Spleen (tissue), 13 donors: Measurements from ENCODE around the gene ARHGEF7. TPM values are rescaled to one million over a fixed set of nuclear protein-coding genes. Genes with fewer than 3 reads are reported as not detected.
A peak's percentile ranks its signal among the peaks of the same experiment; 100 is the strongest.

ENCODE experiments used
- DNase-seq: peaks from one replicate; pipeline ENCODE4 v3.0.0-alpha.2; 2020
- H3K27ac ChIP-seq, 8 donors: fragments of 200-600 bp; sonication (generic) in 7 of 8; 1 replicate in 4 of 8; 2 replicates in 4 of 8; pipeline versions ENCODE4 v1.5.0 to v1.8.0; 2016 to 2021; ENCODE audit warnings: inconsistent platforms in 4 of 8, mild to moderate bottlenecking in 4 of 8, moderate library complexity in 1 of 8
- H3K27me3 ChIP-seq, 7 donors: fragments of 200-600 bp; sonication (generic) in 6 of 7; replicated peaks in 1 of 7; 1 replicate in 4 of 7; 2 replicates in 3 of 7; pipeline versions ENCODE4 v1.5.0 to v1.8.0; 2016 to 2021; ENCODE audit warnings: inconsistent platforms in 3 of 7, mild to moderate bottlenecking in 1 of 7
- H3K36me3 ChIP-seq, 6 donors: fragments of 200-600 bp; sonication (generic) in 5 of 6; 1 replicate in 4 of 6; 2 replicates in 2 of 6; pipeline versions ENCODE4 v1.5.0 to v1.8.0; 2016 to 2021; ENCODE audit warnings: inconsistent platforms in 2 of 6
- H3K4me1 ChIP-seq, 6 donors: fragments of 200-600 bp; sonication (generic) in 5 of 6; 1 replicate in 3 of 6; 2 replicates in 3 of 6; pipeline versions ENCODE4 v1.5.0 to v1.8.0; 2016 to 2021; ENCODE audit warnings: inconsistent platforms in 3 of 6
- H3K4me3 ChIP-seq, 8 donors: fragments of 200-600 bp; sonication (generic) in 7 of 8; 1 replicate in 4 of 8; 2 replicates in 4 of 8; pipeline versions ENCODE4 v1.5.0 to v1.8.0; 2016 to 2021; ENCODE audit warnings: inconsistent platforms in 4 of 8, mild to moderate bottlenecking in 4 of 8, moderate library complexity in 2 of 8
- H3K9me3 ChIP-seq, 8 donors: fragments of 200-600 bp; sonication (generic) in 7 of 8; 1 replicate in 4 of 8; 2 replicates in 4 of 8; pipeline versions ENCODE4 v1.5.0 to v1.8.0; 2016 to 2021; ENCODE audit warnings: inconsistent platforms in 4 of 8
- POLR2A ChIP-seq, 3 donors: fragments of 450-650 bp; IDR thresholded peaks; one replicate each; pipeline ENCODE4 v1.5.1; 2017; ENCODE audit warnings: antibody characterized with exemption in 3 of 3, mild to moderate bottlenecking in 1 of 3
- POLR2AphosphoS5 ChIP-seq, 3 donors: sonication (generic); formaldehyde crosslinking; IDR thresholded peaks; one replicate each; pipeline ENCODE4 v1.5.1; 2017; ENCODE audit warnings: antibody characterized with exemption in 3 of 3
- WGBS, 5 donors: extraction: QIAGEN DNeasy Blood & Tissue Kit in 3 of 5; methylation state at CpG; one replicate each; pipeline versions ENCODE4 v1.1.5 to v1.1.7; 2013 to 2018; 5-methylcytosine and 5-hydroxymethylcytosine counted together
- intact Hi-C: fragments of 100-400 bp; cut with DNase I; formaldehyde crosslinking; loops from one replicate; pipeline ENCODE4 v1.15.0; 2023; ENCODE audit warnings: low total_unique reads
- long read RNA-seq, 2 donors: transcript quantifications; one replicate each; lab custom pipeline, GENCODE V29; 2026
- polyA plus RNA-seq, 3 donors: library from polyadenylated mRNA; stranded (reverse); fragments of 200-250 nt; gene quantifications; one replicate each; pipeline ENCODE4 v1.2.1, GENCODE V29; 2013
- total RNA-seq, 7 donors: library from RNA; depleted of rRNA in 3 of 7; stranded (reverse); fragments of >200 nt in 3 of 7; fragmentation: NEBNext Ultra II Directional in 4 of 7; extraction: Animal tissue kit (Norgen Biotek cat#: 25700) in 4 of 7; gene quantifications; one replicate each; pipeline versions ENCODE4 v1.1.0 to v1.2.1, GENCODE V29; 2016 to 2021
- TF ChIP-seq, protein P1 (sequence below), 11 experiments: fragments of 200-600 bp in 7 of 11; fragments of 450-650 bp in 4 of 11; sonication (generic) in 4 of 11; IDR thresholded peaks in 8 of 11; conservative IDR thresholded peaks in 3 of 11; 1 replicate in 7 of 11; 2 replicates in 4 of 11; pipeline versions ENCODE4 v1.4.0 to v1.8.0; 2016 to 2021; ENCODE audit warnings: antibody characterized with exemption in 11 of 11, inconsistent platforms in 4 of 11, mild to moderate bottlenecking in 1 of 11
- donor health status: healthy with polysubstance abuse.
- donor health status: DM: no; HTN: no; CAD: no; lungs with moderate emphysema.
- donor health status: DM: no; HTN: no; CAD: no.
- donor health status: Bipolar disorder and iron deficiency.
- donor health status: healthy.
- donor health status: DM: no; HTN: no; CAD: no.
- donor health status: DM: yes; HTN: yes; CAD: no.

ARHGEF7 gene, protein sequence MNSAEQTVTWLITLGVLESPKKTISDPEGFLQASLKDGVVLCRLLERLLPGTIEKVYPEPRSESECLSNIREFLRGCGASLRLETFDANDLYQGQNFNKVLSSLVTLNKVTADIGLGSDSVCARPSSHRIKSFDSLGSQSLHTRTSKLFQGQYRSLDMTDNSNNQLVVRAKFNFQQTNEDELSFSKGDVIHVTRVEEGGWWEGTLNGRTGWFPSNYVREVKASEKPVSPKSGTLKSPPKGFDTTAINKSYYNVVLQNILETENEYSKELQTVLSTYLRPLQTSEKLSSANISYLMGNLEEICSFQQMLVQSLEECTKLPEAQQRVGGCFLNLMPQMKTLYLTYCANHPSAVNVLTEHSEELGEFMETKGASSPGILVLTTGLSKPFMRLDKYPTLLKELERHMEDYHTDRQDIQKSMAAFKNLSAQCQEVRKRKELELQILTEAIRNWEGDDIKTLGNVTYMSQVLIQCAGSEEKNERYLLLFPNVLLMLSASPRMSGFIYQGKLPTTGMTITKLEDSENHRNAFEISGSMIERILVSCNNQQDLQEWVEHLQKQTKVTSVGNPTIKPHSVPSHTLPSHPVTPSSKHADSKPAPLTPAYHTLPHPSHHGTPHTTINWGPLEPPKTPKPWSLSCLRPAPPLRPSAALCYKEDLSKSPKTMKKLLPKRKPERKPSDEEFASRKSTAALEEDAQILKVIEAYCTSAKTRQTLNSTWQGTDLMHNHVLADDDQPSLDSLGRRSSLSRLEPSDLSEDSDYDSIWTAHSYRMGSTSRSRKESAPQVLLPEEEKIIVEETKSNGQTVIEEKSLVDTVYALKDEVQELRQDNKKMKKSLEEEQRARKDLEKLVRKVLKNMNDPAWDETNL
- total RNA-seq (100 to 1,000 TPM; 102 to 192 (median 145) TPM), polyA plus RNA-seq (10 to 100 TPM; 18.0 to 39.1 (median 32.1) TPM)
- long read RNA-seq, donor 1, partial matches to known transcripts = 6 of 6 reads
- long read RNA-seq, donor 1, other reads (novel, unspliced or antisense) = 0 of 6 reads
- long read RNA-seq, donor 2, full-length matches to known transcripts = 1 of 1 reads
- long read RNA-seq, donor 2, partial matches to known transcripts = 0 of 1 reads
- long read RNA-seq, donor 2, other reads (novel, unspliced or antisense) = 0 of 1 reads

DNA sequence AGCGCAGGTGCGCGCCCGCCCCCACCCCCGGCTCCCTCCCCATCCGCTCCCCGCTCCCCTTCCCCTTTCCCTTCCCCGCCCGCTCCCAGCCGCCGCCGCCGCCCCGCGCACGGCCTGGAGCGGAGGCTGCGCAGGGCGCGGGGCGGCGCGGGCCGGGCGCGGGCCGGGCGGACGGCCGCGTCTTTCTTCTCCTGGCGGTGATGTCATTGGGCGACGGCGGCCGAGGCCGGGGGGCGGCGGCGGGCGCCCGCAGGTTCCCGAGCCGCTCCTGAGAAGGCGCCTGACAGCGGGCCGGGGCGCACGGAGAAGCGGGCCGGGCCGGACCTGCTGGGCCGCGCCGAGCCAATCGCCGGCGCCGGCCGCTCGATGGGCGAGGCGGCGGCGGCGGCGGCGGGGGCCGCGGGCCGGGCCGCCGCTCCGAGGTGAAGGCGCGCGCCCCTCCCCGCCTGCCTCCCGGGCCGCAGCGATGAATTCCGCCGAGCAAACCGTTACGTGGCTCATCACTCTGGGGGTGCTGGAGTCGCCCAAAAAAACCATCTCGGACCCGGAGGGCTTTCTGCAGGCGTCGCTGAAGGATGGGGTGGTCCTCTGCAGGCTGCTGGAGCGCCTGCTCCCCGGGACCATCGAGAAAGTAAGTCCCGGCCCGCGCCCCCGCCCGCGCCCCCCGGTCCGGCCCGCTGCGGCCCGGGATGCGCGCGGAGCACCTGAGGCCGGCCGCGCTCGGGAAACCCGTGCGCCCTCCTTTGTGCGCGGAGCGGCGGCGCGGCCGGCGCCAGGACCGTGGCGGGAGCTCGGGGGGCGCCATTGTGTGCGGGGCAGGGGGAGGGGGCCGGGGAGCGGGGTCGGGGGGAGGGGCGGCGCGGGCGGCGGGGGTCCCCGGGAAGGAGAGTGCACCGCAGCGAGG is at the start of gene ARHGEF7:
TSS of gene ARHGEF7 (plus strand) at position 250 of the 904 bp plus-strand sequence. CDS start at position 467, 217 bp downstream.
- peaks cover 8 to 27% (median 15%) of the 10 kb centered on the region in 6 donors for H3K4me1 ChIP-seq
- H3K27me3 ChIP-seq = peaks cover 0 to 85% (median 39%) of the 10 kb centered on the region in 7 donors
- no peaks in the 10 kb centered on the region for H3K36me3 ChIP-seq
- intact Hi-C loops = no loop called here
- H3K4me3 ChIP-seq = peak within 1 kb of the TSS; percentile 39 to 73 (median 60)
- H3K9me3 ChIP-seq = no peaks in the 10 kb centered on the region
- TF ChIP-seq, protein P1, sequence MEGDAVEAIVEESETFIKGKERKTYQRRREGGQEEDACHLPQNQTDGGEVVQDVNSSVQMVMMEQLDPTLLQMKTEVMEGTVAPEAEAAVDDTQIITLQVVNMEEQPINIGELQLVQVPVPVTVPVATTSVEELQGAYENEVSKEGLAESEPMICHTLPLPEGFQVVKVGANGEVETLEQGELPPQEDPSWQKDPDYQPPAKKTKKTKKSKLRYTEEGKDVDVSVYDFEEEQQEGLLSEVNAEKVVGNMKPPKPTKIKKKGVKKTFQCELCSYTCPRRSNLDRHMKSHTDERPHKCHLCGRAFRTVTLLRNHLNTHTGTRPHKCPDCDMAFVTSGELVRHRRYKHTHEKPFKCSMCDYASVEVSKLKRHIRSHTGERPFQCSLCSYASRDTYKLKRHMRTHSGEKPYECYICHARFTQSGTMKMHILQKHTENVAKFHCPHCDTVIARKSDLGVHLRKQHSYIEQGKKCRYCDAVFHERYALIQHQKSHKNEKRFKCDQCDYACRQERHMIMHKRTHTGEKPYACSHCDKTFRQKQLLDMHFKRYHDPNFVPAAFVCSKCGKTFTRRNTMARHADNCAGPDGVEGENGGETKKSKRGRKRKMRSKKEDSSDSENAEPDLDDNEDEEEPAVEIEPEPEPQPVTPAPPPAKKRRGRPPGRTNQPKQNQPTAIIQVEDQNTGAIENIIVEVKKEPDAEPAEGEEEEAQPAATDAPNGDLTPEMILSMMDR (IDR thresholded peaks at IDR 0.05 in 8 of 11, conservative IDR thresholded peaks at IDR 0.05 in 3 of 11) = no peak
- TF ChIP-seq POLR2AphosphoS5 (IDR thresholded peaks at IDR 0.05) (no peak), POLR2A (IDR thresholded peaks at IDR 0.05) (no peak)
- peak within 1 kb of the TSS in 3 of 8 donors; percentile 33 to 53 (median 39) for H3K27ac ChIP-seq
- 1 to 3% (median 2%) methylated on average over 8 to 136 of the region's 137 CpGs for WGBS, 5 donors
- no peak for DNase-seq

DNA sequence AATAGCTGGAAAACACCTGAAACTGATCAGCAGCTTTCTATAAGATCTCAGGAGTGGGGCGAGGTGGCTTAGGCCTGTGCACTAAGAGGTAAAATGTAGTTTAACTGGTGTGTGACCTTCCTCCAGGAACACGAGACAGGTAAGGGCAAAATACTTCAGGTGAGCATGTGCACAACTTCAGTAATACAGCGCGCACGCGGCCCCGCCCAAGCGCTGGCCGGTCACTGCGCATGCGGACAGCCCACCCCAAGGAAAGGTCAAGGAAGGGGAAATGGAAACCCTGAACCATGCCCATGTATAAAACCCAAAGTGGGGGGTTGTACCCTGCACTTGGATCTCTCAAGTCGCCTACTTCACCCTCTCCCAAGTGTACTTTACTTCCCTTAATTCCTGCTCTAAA is 49.4 kb upstream of the ARHGEF7 start:
- intact Hi-C loops = no loop called here
- 86 to 93% (median 93%) methylated on average over 11 to 12 of the region's 12 CpGs for WGBS, 5 donors
- H3K27ac ChIP-seq = no peak overlapping the region

DNA sequence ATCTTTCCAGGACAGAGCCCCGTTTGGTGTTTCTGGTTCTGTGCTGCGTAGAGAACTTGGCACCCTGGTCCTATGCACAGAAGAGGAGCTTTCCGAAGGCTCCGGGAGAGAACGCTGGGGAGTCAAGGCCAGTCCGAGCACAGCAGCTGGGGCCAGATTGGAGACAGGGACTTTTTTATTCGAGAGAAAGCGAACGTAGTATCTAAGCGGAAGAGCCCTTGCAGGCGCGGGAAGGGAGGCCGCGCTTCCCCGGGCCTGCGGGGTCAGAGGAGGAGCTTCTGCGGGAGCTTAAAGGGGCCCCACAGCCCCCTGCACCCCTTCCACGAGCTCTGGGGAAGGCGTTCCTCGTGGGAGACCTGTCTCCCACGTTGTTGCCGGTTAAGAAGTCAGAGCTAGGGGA is 48.6 kb upstream of the ARHGEF7 start:
- no peak for DNase-seq
- WGBS, 5 donors = 21 to 49% (median 38%) methylated on average over 22 of the region's 22 CpGs
- peak; percentile 11 to 65 (median 51) for TF ChIP-seq POLR2AphosphoS5 (IDR thresholded peaks at IDR 0.05)
- TF ChIP-seq POLR2A (IDR thresholded peaks at IDR 0.05) = no peak
- intact Hi-C loops = no loop called here
- H3K9me3 ChIP-seq = peaks cover 0 to 14% (median 12%) of the 10 kb centered on the region in 8 donors
- H3K27ac ChIP-seq = peak overlapping the region in 6 of 8 donors; percentile 62 to 82 (median 75)
- peaks cover 0 to 20% (median 15%) of the 10 kb centered on the region in 6 donors for H3K4me1 ChIP-seq
- peaks cover 0 to 39% (median 6%) of the 10 kb centered on the region in 7 donors for H3K27me3 ChIP-seq
- H3K4me3 ChIP-seq = peak overlapping the region in 4 of 8 donors; percentile 42 to 75 (median 52)
- H3K36me3 ChIP-seq = no peaks in the 10 kb centered on the region

More for the DNA sequence above, 49.4 kb upstream of the ARHGEF7 start:
- H3K4me1 ChIP-seq = peaks cover 0 to 20% (median 15%) of the 10 kb centered on the region in 6 donors
- H3K9me3 ChIP-seq = peaks cover 0 to 5% (median 3%) of the 10 kb centered on the region in 8 donors
- peaks cover 0 to 39% (median 6%) of the 10 kb centered on the region in 7 donors for H3K27me3 ChIP-seq
- no peak for DNase-seq
- TF ChIP-seq POLR2A (IDR thresholded peaks at IDR 0.05) = no peak
- no peak for TF ChIP-seq POLR2AphosphoS5 (IDR thresholded peaks at IDR 0.05)
- TF ChIP-seq, protein P1 (IDR thresholded peaks at IDR 0.05 in 8 of 11, conservative IDR thresholded peaks at IDR 0.05 in 3 of 11) = no peak
- H3K36me3 ChIP-seq = no peaks in the 10 kb centered on the region
- no peak overlapping the region for H3K4me3 ChIP-seq
